WTC11 (cell line): Measurements from ENCODE around the gene MIER1.

Source experiments
- ATF2 ChIP-seq: sonication (generic); formaldehyde crosslinking; IDR thresholded peaks from 2 replicates; pipeline ENCODE4 v1.8.1; 2022; ENCODE audit warnings: low read depth, missing genetic modification reagents, borderline replicate concordance
- CTCF ChIP-seq: fragments of 200-600 bp; IDR thresholded peaks from 2 replicates; pipeline ENCODE4 v1.8.0; 2022; ENCODE audit warnings: antibody characterized with exemption
- E2F1 ChIP-seq: sonication (generic); formaldehyde crosslinking; IDR thresholded peaks from 2 replicates; pipeline ENCODE4 v1.8.0; 2022; ENCODE audit warnings: mild to moderate bottlenecking, missing genetic modification reagents
- NR3C1 ChIP-seq: sonication (generic); formaldehyde crosslinking; conservative IDR thresholded peaks from 2 replicates; pipeline ENCODE4 v1.8.1; 2023; ENCODE audit warnings: low read depth, mild to moderate bottlenecking, missing genetic modification reagents
- ZNF532 ChIP-seq: fragments of 250-450 bp; sonication (Bioruptor Pico); IDR thresholded peaks from 2 replicates; pipeline ENCODE4 v1.9.0; 2021; ENCODE audit warnings: mild to moderate bottlenecking, borderline replicate concordance

GRCh38 chr1:66889030-66889429, 35.8 kb upstream of the MIER1 start:
- TF ChIP-seq E2F1 = no peak
- TF ChIP-seq CTCF = no peak
- no peak for TF ChIP-seq ATF2 (CRISPR knock-in tag)
- TF ChIP-seq NR3C1 (CRISPR knock-in tag) = no peak
- TF ChIP-seq ZNF532 (CRISPR knock-in tag) = no peak
